NCI-H526 (cell line): Measurements from ENCODE around the gene INO80D.
"Not testable (repeated sequence)": the region's sequence is repeated elsewhere in the genome, so short reads cannot be mapped to it uniquely, and the experiment has no call there.

Source experiments
- DNase-seq, 2 experiments: peaks; one replicate each; lab custom pipeline; 2025; lab: John Stamatoyannopoulos, UW

The INO80D gene

DNA sequence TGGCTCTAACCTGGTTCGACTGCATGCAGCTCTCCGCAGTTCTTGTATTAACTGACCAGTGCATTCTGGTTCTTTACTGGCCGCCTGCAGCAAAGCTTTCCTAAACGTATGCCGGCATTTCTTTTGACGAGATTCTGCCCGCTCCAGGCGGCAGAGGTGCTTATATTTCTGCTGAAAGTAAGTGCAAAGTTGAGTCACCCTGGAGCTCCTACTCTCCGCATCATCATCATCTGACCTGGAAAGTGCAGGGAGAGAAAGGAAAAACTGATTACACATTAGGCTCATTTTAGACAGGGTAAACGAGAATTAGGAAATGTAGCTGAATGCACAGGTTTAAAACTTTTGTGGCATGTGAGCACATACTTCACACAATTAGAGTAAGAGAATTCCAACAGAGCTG lies 57.9 kb downstream of the INO80D start:
- no peak for DNase-seq

DNA sequence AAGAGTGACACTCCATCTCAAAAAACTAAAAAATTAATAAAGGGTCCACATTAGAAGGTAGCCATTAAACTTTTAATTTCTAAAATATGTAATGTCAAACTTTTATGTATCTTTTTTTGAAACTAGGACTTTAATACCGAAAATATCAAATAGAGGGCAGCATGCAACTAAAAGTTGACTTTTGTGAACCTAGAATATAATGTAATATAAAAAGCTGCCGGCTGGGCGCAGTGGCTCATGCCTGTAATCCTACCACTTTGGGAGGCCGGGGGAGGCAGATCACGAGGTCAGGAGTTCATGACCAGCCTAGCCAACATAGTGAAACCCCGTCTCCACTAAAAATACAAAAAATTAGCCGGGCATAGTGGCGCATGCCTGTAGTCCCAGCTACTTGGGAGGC lies 62.8 kb downstream of the INO80D start:
- DNase-seq, result no peak

DNA sequence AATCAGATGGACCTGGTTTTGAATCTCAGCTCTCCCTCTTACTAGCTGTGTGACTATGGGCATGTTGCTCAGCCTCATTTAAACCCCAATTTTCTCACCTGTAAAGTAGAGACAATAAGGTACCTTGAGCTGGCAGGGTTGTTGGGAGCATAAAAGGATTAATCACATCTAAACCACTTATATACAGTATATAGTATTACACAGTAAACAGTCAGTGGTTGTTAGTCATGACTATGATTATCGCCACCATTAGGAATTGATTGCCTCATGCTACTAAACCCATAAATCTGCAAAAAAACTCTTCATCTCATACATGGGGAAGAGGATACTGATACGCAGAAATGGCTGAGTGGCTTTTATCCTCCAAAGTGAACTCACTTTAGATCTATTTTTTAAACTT lies 65.8 kb downstream of the INO80D start:
- no peak for DNase-seq

DNA sequence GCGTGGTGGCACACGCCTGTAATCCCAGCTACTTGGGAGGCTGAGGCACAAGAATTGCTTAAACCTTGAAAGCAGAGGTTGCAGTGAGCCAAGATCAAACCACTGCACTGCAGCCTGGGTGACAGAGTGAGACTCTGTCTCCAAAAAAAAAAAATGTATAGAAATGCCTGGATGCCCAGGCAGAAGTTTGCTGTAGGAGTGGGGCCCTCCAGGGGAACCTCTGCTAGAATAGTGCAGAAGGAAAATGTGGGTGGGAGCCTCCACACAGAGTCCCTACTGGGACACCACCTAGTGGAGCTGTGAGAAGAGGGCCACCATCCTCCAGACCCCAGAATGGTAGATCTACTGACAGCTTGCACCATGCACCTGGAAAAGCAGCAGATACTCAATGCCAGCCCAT lies 70.2 kb downstream of the INO80D start:
- not testable (repeated sequence) for DNase-seq

DNA sequence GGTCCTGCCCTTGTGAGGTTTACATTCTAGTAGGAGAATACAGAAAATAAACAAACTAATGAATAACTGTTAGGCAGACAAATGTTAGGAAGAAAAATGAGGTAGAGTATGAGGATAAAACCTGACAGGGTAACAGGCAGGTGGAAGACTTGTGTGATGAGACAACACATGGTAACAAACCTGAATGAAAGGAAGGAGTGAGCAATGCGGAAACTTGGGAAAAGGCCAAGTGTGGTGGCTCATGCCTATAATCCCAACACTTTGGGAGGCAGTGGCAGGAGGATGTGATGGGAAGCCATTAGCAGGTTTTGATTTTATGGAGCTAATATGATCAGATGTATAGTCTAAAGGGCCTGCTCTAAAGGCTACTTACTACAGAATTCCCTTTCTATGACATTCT lies 74.2 kb downstream of the INO80D start:
- DNase-seq, result no peak

DNA sequence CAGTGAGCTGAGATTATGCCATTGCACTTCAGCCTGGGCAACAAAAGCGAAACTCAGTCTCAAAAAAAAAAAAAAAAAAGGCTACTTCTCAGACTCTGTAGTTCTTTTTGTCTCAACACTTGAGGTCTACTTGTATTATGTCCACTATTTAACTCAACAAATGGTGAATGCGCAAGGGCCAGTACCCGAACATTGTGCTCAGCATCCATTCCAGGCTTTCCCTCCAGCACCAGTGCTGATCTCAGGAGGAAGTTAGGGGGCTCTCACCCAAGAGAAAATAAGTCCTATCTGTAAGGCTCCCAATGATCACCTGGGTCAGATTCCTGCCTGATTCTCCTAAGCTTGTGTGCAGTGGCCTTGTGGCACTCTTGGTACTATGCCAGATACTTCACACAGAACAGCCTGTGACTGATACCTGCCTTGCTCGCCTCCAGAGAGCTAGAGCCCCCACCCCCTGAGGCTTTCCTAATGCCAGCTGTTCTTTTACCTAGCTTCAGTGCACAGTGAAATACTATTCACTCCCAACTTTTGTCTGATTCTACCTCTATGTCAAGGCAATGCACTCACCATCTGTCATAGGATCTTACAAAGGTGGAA lies 74.9 kb downstream of the INO80D start:
- DNase-seq, result no peak

DNA sequence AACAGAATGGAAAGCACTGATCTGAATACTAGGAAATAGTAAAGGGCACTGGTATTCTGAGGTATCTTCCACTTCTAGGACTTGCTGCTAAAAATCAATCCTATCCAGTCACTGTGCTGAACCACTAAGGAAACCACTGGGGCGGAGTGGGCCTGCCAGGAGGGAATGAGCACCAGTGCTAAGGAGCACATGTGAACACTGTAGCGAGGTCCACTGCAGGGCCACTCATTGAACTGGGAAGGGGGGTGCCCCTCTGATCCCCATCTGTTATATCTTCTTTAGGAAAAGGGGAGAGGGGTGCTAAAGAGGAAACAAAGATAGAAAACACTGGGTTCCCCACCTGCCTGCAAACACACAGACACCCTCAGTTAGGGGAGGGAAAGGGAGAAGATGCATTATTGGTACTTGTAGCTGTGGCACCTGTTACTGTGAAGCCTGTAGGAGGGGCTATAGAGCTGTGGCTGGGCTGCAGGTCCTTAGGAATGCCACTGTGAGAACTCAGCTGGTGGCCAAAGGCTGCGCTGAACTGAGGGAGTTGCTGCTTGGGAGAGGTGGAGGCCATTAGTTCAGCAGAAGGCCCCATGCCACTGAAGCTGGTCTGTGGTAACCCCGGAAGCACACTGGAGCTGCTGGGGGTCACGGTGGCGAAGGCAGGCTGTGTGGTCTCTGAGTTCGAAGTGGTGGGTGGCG lies 81.8 kb downstream of the INO80D start:
- peak in 1 of 2 experiments; percentile 37 for DNase-seq

DNA sequence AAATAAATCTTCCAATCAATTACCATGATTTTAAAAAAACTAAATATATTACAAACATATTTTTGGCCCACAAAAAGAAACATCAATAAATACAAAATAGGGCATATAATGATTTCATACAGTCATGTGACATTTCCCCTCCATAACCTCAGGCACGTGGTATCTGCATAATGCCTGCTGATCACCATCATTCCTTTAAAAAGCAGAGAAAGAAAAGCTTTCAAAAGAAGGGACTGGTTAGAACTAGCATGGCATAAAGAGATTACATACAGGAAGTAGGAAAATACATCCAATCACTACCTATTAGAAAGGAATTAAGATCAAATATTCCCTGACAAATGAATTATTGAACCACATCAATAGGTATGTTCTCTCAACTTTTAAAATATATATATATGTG lies 83.5 kb downstream of the INO80D start:
- no peak for DNase-seq

DNA sequence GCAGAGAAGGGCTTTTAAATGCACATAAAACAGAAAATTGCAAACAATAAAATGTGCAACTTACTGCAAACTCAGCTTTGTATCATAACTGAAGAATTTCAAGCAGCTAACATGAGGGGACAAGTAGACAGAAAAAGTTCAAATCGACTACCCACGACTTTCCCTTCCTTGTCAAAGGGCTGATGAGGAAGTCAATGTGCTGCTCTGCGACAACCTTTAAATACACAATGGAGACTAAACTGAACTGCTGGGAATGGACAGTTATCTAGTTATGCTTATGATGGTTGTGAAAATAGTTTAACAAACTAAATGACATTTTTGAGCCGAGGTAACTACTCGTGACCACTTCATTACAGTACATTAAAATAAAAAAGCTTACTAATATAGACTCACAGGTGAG lies 84.1 kb downstream of the INO80D start:
- no peak for DNase-seq

DNA sequence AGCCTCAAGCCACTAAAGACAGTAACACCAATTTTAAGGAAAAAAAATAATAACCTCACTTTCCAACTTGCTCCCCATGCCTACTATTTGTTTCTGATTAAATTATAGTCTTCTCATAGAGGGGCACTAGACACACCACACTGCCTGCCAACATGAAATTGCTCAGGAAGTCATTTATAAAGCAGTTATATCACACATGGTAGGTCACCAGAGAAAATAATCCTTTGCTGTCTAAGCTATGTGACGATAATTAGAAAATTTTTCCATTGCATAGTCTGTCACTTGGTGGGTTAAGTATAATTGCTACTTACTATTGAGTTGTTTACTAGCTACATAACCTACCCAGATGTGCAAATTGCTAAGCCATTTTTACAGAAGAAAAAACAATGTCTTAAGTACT lies 85.2 kb downstream of the INO80D start:
- no peak for DNase-seq

DNA sequence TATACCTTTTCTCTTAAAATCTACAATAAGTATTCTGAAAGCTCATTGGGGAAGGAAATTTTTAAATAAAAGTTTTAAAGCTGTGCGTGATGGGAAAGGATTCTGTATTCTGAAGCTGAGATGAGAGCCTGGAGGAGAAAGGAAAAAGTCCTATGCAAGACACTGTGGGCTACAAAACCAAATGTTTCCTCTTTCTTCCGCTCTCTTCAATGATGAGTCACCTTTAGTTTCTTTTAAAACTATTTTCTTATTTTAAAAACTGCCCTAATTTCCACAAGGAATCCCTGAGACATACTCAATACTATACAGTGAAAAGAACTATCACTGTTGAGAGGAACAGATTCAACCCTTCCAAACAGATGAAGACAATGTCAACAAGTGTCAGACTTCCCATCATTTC lies 87.4 kb downstream of the INO80D start:
- DNase-seq, result no peak

DNA sequence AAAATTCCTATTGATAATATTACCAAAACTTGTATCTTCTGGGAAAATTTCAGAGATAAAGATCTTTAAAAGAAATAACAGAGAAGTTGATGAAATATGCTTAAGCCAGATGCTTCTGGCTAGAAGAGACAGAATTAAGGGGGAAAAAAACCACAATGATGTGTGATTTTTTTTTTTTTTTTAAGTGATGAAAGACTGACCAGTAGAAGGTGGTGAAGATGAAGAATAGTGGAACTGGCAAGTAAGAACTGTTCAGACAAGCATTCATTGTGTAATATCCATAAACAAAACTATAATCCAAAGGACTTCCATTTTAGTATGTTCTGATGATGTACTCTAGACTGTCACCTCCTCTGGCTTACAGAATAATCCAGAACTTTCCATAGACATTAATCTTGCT lies 89.8 kb downstream of the INO80D start:
- DNase-seq, result no peak

DNA sequence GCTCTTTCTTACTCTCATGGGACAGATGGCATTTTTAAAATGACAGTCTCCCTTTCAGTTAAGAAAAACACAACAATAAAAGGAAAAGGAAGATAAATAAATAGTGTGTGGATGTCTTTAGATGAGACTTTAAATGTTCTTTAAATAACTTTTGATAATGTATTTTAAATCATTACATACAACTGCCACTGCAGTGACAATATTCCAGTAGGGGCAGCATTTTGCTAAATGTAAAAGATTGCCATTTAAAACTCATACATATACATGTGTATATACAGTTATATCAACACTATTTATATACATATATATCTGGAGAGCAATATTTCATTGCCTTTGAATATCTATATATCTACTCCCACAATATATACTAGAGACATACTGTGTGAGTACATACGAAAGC lies 90.7 kb downstream of the INO80D start:
- no peak for DNase-seq

DNA sequence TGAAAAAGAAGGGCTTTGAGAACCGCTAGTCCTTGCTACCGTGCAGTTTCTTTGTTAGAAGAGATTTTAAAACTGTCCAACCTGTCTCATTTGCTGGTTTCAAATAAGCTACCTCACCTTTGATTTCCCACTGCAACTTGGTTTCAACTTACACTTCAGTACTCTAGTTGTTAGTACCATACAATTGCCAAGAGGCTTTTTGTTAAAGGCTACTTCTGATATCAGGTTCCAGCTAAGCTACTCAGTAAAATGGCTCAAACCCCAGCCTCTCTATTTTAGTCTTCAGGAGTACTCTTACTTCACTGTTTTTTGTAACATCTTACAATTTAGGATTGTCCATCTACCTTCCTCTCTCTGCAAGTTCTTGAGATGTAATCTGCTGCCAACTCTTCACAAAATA lies 91.6 kb downstream of the INO80D start:
- DNase-seq, result no peak

DNA sequence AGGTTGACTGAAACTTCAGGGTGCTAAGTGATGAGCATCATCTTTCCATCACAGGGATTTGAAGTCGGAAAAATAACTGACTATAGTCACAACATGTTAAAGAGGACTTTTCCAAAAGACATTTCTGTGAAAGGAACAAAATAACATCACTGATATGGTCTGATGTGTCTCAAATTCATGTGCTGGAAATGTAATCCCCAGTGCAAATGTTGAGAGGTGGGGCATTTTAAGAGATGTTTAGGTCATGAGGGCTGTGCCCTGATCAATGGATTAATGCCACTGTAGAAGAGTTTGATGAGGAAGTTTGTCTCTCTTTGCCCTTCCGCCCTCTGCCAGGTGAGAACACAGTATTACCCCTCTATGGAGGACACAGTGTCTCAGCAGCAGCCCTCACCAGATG lies 95.9 kb downstream of the INO80D start:
- no peak for DNase-seq

DNA sequence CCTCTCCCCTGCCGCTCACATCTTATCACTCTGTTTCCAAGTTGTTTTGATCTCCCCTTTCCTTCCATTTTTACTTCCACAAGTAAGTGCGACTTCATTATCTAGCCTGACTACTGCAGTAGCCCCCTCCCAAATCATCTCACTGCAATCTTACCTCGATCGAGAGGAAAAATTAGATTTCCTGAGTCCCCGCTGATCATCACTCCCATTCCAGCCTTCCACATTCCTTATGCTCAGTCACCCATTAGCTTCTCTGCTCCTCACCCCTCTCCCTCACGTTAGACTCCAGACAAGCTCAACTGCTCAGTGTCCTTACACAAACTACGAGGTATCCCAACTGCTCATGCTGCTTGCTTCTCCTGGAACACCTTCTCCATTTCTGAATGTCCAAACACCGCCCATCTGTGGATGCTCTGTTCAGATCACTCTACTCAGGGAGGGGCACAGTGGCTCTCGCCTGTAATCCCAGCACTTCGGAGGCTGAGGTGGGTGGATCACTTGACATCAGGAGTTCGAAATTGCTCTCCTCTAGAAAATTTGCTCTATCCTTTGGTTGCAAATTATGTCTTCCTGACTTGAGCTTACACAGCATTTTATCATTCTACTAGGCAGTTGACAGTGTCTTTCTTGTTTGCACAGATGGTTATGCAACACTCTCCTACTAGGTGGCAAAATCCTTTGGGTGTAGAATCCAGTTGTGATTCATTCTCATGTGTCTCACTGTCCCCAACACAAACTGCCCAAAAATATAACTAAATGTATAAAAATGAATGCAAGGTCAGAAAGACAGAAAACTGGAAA lies 96.5 kb downstream of the INO80D start:
- DNase-seq, result no peak

DNA sequence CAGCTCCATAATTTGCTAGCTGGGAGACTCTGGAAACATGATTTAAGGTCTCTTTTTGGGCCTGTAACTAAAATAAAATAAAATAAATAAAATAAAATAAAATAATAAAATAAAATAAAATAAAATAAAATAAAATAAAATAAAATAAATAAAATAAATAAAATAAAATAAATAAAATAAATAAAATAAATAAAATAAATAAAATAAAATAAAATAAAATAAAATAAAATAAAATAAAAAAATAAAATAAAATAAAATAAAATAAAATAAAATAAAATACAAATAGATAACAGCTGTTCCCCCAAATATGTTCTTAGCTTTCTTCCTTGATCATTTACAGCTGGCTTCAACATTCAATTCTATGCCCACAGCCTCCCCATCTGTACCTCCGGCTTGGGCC lies 97.3 kb downstream of the INO80D start:
- DNase-seq, result not testable (repeated sequence)

DNA sequence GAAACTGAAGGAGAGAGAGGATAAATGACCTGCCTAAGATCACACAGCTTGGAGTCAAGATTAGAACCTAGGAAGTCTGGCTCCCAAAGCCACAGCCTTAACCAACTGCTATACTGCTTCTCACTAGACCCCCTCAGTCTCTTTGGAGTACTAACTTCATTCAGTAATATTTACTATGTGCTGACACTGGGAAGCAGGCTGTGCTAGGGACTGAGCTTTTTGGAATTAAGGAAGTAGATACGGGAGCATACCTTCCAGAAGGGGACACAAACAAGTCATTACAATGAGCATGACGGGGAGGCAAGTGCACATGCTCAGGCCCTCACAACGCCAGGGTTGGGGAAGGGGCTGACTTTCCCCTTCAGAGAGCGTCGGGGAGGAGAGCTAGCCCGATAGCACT lies 97.7 kb downstream of the INO80D start:
- DNase-seq, result no peak

DNA sequence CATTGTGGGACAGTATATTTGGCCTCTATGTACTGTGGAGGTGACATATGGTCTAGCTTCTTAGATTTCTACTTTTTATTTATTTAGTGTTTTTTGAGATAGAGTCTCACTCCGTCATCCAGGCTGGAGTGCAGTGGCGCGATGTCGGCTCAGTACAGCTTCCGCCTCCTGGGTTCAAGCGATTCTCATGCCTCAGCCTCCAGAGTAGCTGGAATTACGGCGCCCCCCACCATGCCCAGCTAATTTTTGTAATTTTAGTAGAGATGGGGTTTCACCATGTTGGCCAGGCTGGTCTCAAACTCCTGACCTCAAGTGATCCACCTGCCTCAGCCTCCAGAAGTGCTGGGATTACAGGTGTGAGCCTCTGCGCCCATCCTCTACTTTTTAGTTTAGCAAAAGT lies 99.6 kb downstream of the INO80D start:
- not testable (repeated sequence) for DNase-seq

DNA sequence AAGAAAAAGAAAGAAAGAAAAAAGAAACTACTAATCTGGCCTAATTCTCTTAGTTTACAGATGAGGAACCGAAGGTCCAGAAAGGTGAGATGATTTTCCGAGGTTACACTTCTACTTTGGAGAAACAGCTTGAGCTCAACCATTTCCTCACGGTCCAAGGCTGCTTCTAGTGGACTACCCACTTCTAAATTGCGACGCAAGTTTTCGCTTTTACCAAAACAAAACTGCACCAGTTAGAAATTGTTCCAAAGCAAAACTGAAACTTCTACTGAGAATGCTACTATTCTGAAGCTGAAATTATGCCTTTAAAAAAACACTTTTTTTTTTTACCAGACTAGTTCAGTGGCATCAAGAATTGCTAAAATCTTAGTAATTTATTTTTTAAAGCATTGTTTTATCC lies 101.6 kb downstream of the INO80D start:
- no peak for DNase-seq

DNA sequence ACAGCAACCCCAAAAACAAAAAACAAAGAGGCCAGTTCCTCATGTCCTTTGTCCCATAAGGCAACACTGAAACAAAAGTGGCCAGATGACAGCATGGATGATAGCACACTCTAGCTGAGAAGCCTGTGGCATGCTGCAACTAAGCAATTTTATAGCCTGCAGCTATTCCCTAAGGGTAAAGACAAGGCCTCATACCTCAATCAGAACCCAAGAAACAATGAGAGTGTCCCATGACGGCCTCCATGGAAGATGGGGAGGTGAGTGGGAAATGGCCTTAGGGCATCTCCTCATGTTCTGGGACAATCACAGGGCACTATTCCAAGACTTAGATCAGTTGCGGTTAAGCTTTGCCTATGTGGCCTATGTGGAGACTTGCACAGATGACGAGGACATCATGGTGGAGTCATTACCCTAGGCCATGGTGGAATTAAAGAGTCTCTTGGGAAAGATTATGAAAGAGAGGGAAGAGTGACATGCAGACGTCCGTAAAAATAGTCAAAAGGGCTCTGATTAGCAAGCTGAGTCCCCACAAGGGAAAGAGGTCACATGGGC lies 103.1 kb downstream of the INO80D start:
- no peak for DNase-seq

DNA sequence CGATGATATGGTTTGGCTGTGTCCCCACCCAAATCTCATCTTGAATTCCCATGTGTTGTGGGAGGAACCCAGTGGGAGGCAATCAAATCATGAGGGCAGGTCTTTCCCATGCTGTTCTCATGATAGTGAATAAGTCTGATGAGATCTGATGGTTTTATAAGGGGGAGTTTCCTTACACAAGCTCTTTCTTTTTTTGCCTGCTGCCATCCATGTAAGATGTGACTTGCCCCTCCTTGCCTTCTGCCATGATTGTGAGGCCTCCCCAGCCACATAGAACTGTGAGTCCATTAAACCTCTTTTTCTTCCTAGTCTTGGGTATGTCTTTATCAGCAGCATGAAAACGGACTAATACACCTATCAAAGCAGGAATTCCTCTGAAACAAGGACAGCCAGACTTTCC lies 107.2 kb downstream of the INO80D start:
- DNase-seq, result not testable (repeated sequence)

DNA sequence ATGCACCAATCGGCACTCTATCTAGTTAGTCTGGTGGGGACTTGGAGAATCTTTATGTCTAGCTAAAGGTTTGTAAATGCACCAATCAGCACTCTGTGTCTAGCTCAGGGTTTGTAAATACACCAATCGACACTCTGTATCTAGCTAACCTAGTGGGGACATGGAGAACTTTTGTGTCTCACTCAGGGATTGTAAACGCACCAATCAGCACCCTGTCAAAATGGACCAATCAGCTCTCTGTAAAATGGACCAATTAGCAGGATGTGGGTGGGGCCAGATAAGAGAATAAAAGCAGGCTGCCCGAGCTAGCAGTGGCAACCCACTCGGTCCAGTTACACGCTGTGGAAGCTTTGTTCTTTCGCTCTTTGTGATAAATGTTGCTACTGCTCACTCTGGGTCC lies 108.3 kb downstream of the INO80D start:
- not testable (repeated sequence) for DNase-seq
